NB4 (cell line): ENCODE data around the gene CDH4.

Source experiments
- CTCF ChIP-seq: IDR thresholded peaks from one replicate; pipeline ENCODE4 v1.5.1; 2012; ENCODE audit warnings: low read depth, low read length
- MAX ChIP-seq: IDR thresholded peaks from 2 replicates; pipeline ENCODE4 v1.6.1; 2011; ENCODE audit warnings: low read depth, low read length
- MYC ChIP-seq: IDR thresholded peaks from 2 replicates; pipeline ENCODE4 v1.6.1; 2011; ENCODE audit warnings: low read depth, low read length
- POLR2A ChIP-seq: IDR thresholded peaks from 2 replicates; pipeline ENCODE4 v1.6.1; 2011; ENCODE audit warnings: mild to moderate bottlenecking; ENCODE audit not compliant: insufficient read length; ENCODE audit errors: extremely low read depth

- no peak for TF ChIP-seq CTCF
- no peak for TF ChIP-seq POLR2A
- no peak for TF ChIP-seq MAX
- no peak for TF ChIP-seq MYC
Measured at GRCh38 chr20:61236713-61237112, 15.3 kb upstream of the CDH4 start.
